Glutamatergic neuron (in vitro differentiated cells): ENCODE results near the gene CCDC182. TPM values are rescaled to one million over a fixed set of nuclear protein-coding genes. Genes with fewer than 3 reads are reported as not detected.

Source experiments
- DNase-seq: peaks from one replicate; pipeline ENCODE4 v3.0.0; 2022
- H3K27ac Mint-ChIP-seq: one replicate; pipeline ENCODE4 v1.8.0; 2020; ENCODE audit warnings: mild to moderate bottlenecking, mixed read lengths, inconsistent platforms; ENCODE audit not compliant: unreplicated experiment
- H3K27me3 Mint-ChIP-seq: one replicate; pipeline ENCODE4 v1.8.0; 2020; ENCODE audit warnings: mild to moderate bottlenecking, moderate library complexity, mixed read lengths, inconsistent platforms; ENCODE audit not compliant: unreplicated experiment
- H3K36me3 Mint-ChIP-seq: one replicate; pipeline ENCODE4 v1.8.0; 2020; ENCODE audit warnings: mild to moderate bottlenecking, mixed read lengths, inconsistent platforms; ENCODE audit not compliant: unreplicated experiment
- H3K4me1 Mint-ChIP-seq: one replicate; pipeline ENCODE4 v1.8.0; 2020; ENCODE audit warnings: mild to moderate bottlenecking, low read depth, mixed read lengths, inconsistent platforms; ENCODE audit not compliant: unreplicated experiment
- H3K4me3 Mint-ChIP-seq: one replicate; pipeline ENCODE4 v1.8.0; 2020; ENCODE audit warnings: mild to moderate bottlenecking, mixed read lengths, inconsistent platforms; ENCODE audit not compliant: unreplicated experiment
- H3K9me3 Mint-ChIP-seq: one replicate; pipeline ENCODE4 v1.8.0; 2020; ENCODE audit warnings: mild to moderate bottlenecking, moderate library complexity, mixed read lengths, inconsistent platforms; ENCODE audit not compliant: unreplicated experiment
- CTCF ChIP-seq: fragments of 200-600 bp; sonication (generic); IDR thresholded peaks from one replicate; pipeline ENCODE4 v1.5.0; 2021; ENCODE audit not compliant: partially characterized antibody, unreplicated experiment
- total RNA-seq: library from RNA; stranded (reverse); fragmentation: NEBNext Ultra II Directional; extraction: Animal tissue kit (Norgen Biotek cat#: 25700); gene quantifications from one replicate; pipeline ENCODE4 v1.2.1, GENCODE V29; 2021; ENCODE audit not compliant: unreplicated experiment

CCDC182 gene
- total RNA-seq, 1 donor from 2014 or later, result not detected

- H3K36me3 Mint-ChIP-seq, result no peaks in the 10 kb centered on the region
- no peak for DNase-seq
- peaks cover 22% of the 10 kb centered on the region for H3K27me3 Mint-ChIP-seq
- peak overlapping the region; percentile 91 for H3K27ac Mint-ChIP-seq
- peaks cover 26% of the 10 kb centered on the region for H3K9me3 Mint-ChIP-seq
- H3K4me1 Mint-ChIP-seq, result peaks cover 51% of the 10 kb centered on the region
- no peak for TF ChIP-seq CTCF
- H3K4me3 Mint-ChIP-seq, result no peak overlapping the region
These were observed 20.4 kb downstream of the CCDC182 start for GRCh38 chr17:57724729-57725125.

GRCh38 chr17:57724026-57724728 is 20.9 kb downstream of the CCDC182 start:
- Mint-ChIP-seq H3K27me3 (peaks cover 22% of the 10 kb centered on the region), H3K4me3 (peak overlapping the region; percentile 42), H3K36me3 (no peaks in the 10 kb centered on the region), H3K4me1 (peaks cover 51% of the 10 kb centered on the region), H3K9me3 (peaks cover 25% of the 10 kb centered on the region), H3K27ac (peak overlapping the region; percentile 91)
- peak; percentile 56 for DNase-seq
- TF ChIP-seq CTCF, result no peak

- DNase-seq, result no peak
- Mint-ChIP-seq H3K4me3 (peak overlapping the region; percentile 42), H3K9me3 (peaks cover 23% of the 10 kb centered on the region), H3K27me3 (peaks cover 22% of the 10 kb centered on the region), H3K27ac (peak overlapping the region; percentile 91), H3K36me3 (no peaks in the 10 kb centered on the region), H3K4me1 (peaks cover 49% of the 10 kb centered on the region)
- no peak for TF ChIP-seq CTCF
These were observed 21.6 kb downstream of the CCDC182 start for GRCh38 chr17:57723427-57724025.

- Mint-ChIP-seq H3K4me3 (no peak overlapping the region), H3K27ac (no peak overlapping the region), H3K9me3 (peaks cover 18% of the 10 kb centered on the region), H3K36me3 (no peaks in the 10 kb centered on the region), H3K27me3 (peaks cover 22% of the 10 kb centered on the region), H3K4me1 (peaks cover 43% of the 10 kb centered on the region)
- TF ChIP-seq CTCF, result no peak
- no peak for DNase-seq
These were observed 22.4 kb downstream of the CCDC182 start for GRCh38 chr17:57722704-57723043.
